ENCODE measurements around the gene NUP35.

Gene NUP35

GRCh38 chr2:183124222-183124956 lies at the start of gene NUP35:
Gene NUP35 (plus strand): TSS chr2:183124443. CDS start chr2:183124458, 15 bp downstream.
- peak; percentile 90 for DNase-seq (ENCODE audit: low spot score)

GRCh38 chr2:183078163-183078463 lies 46.1 kb upstream of the NUP35 start:
- no peak for DNase-seq (ENCODE audit: low spot score)

- peak; percentile 93 for DNase-seq (ENCODE audit: low spot score)
These were observed 45.6 kb upstream of the NUP35 start, which contains the start of gene DUSP19 for GRCh38 chr2:183078464-183079138. Gene DUSP19 (plus strand): TSS chr2:183078747. CDS start chr2:183078934, 187 bp downstream.

GRCh38 chr2:183079139-183079775 lies 45.0 kb upstream of the NUP35 start:
- peak; percentile 35 for DNase-seq (ENCODE audit: low spot score)

- peak; percentile 32 for DNase-seq (ENCODE audit: low spot score)
These were observed 42.3 kb upstream of the NUP35 start for GRCh38 chr2:183081911-183082310.

- DNase-seq (ENCODE audit: low spot score) = no peak
These were observed 36.2 kb upstream of the NUP35 start for GRCh38 chr2:183088061-183088460.

- no peak for DNase-seq (ENCODE audit: low spot score)
These were observed 34.9 kb upstream of the NUP35 start for GRCh38 chr2:183089192-183089851.

- no peak for DNase-seq (ENCODE audit: low spot score)
These were observed 32.8 kb upstream of the NUP35 start for GRCh38 chr2:183091318-183091953.

- DNase-seq (ENCODE audit: low spot score) = no peak
These were observed 32.3 kb upstream of the NUP35 start for GRCh38 chr2:183091954-183092345.

GRCh38 chr2:183093857-183094657 lies 30.2 kb upstream of the NUP35 start:
- DNase-seq (ENCODE audit: low spot score) = peak; percentile 38

GRCh38 chr2:183105402-183106134 lies 18.7 kb upstream of the NUP35 start:
- DNase-seq (ENCODE audit: low spot score) = no peak

GRCh38 chr2:183112577-183112976 lies 11.7 kb upstream of the NUP35 start:
- no peak for DNase-seq (ENCODE audit: low spot score)

- DNase-seq (ENCODE audit: low spot score) = no peak
These were observed 10.6 kb upstream of the NUP35 start for GRCh38 chr2:183113630-183114029.

GRCh38 chr2:183117226-183117625 lies 7.0 kb upstream of the NUP35 start:
- DNase-seq (ENCODE audit: low spot score) = no peak

GRCh38 chr2:183123117-183123958 lies 905 bp upstream of the NUP35 start:
- no peak for DNase-seq (ENCODE audit: low spot score)

- no peak for DNase-seq (ENCODE audit: low spot score)
These were observed 353 bp upstream of the NUP35 start for GRCh38 chr2:183123959-183124221.

GRCh38 chr2:183124957-183125255 lies 663 bp downstream of the NUP35 start:
- DNase-seq (ENCODE audit: low spot score) = no peak

GRCh38 chr2:183125659-183126341 lies 1.6 kb downstream of the NUP35 start:
- DNase-seq (ENCODE audit: low spot score) = no peak

- no peak for DNase-seq (ENCODE audit: low spot score)
These were observed 2.4 kb downstream of the NUP35 start for GRCh38 chr2:183126635-183127034.

- no peak for DNase-seq (ENCODE audit: low spot score)
These were observed 9.8 kb downstream of the NUP35 start for GRCh38 chr2:183134016-183134415.
